GM18505 (cell line): ENCODE results near the gene BST1.
"Not testable (repeated sequence)": the region's sequence is repeated elsewhere in the genome, so short reads cannot be mapped to it uniquely, and the experiment has no call there.

Experiments
- ATAC-seq: cut with Tn5 transposase; IDR thresholded peaks from one replicate; pipeline ENCODE4 v1.9.1; 2021; ENCODE audit not compliant: unreplicated experiment
- POLR2A ChIP-seq: IDR thresholded peaks from 4 replicates; pipeline ENCODE4 v1.6.1; 2011; ENCODE audit warnings: borderline replicate concordance; ENCODE audit not compliant: insufficient read depth, insufficient read length; ENCODE audit errors: extremely low read depth

The BST1 gene

DNA sequence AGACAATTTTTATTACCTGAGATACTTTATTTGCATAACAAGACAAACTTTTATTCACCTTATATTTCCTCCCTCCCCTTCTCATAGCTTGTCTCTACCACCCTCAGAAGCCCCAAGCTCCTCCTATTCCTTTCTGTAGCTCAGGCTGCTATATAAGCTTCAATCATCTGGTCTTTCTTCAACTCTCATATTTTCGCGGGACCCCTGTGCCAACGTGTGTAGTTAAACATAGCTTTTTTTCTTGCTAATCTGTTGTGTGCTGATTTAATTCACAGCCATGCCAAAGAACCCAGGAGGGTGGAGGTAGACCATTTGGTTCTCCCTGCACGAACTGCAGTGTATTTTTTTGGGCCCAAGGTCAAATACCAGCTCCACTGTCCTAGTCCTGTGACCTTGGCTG lies 54.2 kb downstream of the BST1 start:
- ATAC-seq: no peak
- no peak for TF ChIP-seq POLR2A

DNA sequence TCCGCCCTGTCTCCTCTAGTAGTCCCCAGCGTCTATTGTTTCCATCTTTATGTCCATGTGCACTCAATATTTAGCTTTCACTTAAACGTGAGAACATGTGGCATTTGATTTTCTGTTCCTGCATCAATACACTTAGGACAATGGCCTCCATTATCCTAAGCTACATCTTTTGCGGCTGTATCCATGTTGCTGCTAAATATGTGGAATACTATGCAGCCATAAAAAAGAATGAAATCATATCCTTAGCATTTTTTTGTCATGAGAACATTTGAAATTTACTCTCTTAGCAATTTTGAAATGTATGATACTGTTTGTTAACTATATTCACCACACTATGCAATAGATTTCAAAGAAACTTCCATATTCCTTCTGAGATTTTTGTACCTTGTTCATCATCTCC lies 55.4 kb downstream of the BST1 start:
- no peak for ATAC-seq
- no peak for TF ChIP-seq POLR2A

DNA sequence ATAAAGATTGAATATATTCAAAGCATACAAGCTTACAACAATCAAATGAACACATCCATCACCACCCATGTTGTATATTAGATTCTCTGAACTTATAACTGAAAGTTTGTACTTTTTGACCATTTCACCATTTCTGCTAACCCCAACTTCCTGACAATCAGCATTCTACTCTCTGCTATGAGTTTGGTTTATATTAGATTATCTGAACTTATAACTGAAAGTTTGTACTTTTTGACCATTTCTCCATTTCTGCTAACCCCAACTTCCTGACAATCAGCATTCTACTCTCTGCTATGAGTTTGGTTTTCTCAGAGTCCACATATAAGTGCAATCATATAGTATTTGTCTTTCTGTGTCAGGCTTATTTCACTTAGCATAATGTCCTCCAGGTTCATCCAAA lies 59.6 kb downstream of the BST1 start:
- not testable (repeated sequence) for ATAC-seq

DNA sequence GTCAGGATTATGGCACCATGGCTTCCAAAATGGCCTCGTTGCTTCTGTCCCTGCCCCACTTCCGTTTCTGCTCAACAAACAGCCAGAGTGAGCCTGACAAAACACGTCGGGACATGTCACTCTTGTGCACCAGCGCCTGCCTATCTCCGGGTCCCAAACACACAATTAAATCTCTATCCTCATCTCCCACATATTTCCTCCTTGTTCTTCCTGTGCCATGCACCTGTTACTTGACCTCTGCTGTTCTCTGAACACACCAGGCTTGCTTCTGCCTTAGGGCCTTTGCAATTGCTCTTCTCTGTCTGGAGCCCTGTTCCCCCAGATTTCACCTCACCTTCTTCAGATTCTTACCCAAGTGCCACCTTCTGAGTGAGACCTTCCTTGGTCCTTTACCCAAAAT lies 62.5 kb downstream of the BST1 start:
- TF ChIP-seq POLR2A: no peak
- no peak for ATAC-seq

DNA sequence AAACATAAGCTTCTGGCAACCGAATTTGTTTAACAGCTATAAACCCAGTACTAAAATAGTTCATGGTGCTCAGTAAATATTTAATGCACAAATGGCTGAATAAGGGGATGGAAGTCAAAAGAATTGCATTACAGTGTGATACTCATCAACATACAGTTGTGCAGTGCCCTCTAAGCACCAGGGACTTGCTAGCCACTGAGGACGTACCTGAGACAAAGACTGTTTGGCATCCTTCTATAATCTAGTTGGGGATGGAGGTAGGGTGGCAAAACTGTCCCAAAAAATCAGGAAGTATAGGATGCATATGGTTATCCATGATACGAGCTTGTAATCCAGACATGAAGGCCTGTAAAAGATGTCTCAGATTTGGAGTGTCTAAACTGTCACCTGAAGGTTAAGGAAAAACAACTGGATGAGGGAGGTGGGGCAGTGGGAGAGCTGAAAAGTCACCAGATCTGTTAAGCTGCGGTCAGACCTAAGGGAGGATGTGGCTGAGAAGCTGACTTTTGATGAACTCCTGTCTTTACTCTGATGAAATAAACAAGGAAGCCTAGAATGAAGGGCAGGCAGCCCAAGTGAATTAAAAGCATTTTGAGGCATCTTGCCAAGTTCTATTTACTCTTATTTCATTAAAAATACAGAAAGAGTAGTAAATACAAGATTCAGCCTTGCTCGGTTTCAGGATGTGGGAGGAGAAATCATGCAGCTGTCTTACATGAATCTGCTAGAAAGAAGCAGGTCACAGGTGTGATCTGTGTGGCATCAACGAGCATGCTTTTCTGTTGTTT lies 63.2 kb downstream of the BST1 start:
- TF ChIP-seq POLR2A: no peak
- no peak for ATAC-seq

DNA sequence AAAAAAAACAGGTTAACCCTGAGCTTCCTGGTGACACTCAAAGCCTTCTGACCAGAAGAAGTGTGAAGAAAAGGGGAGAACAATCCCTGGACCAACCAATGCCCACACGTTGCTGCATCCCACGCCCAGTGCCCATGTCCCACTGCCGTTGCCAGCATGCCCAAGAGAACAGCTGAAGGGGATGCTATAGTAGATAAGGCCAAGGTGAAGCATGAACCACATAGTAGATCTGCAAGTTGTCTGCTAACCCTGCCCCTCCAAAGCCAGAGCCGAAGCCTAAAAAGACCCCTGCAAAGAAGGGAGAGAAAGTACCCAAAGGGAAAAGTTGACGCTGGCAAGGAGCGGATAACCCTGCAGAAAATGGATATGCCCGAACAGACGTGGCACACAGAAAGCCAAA lies 64.0 kb downstream of the BST1 start:
- no peak for TF ChIP-seq POLR2A
- no peak for ATAC-seq

DNA sequence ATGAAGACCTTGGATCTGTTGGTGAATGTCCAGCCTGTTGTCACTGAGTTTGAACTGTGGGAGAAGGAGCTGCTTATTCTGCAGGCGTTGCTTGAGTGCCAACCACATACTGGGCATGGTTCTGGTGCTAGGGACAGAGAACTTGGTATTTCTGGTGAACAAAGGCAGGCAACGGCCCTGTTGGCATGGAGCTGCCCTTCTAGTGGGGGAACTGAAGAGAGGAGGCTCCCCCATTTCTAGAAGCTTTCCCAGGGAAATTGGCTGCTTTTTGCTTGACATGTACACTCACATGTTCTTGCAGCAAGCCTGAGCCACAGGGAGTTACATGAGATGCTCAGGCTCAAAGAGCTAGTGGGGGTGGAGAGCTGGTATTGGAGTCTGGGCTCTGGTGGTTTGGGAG lies 66.3 kb downstream of the BST1 start:
- TF ChIP-seq POLR2A: no peak
- no peak for ATAC-seq

DNA sequence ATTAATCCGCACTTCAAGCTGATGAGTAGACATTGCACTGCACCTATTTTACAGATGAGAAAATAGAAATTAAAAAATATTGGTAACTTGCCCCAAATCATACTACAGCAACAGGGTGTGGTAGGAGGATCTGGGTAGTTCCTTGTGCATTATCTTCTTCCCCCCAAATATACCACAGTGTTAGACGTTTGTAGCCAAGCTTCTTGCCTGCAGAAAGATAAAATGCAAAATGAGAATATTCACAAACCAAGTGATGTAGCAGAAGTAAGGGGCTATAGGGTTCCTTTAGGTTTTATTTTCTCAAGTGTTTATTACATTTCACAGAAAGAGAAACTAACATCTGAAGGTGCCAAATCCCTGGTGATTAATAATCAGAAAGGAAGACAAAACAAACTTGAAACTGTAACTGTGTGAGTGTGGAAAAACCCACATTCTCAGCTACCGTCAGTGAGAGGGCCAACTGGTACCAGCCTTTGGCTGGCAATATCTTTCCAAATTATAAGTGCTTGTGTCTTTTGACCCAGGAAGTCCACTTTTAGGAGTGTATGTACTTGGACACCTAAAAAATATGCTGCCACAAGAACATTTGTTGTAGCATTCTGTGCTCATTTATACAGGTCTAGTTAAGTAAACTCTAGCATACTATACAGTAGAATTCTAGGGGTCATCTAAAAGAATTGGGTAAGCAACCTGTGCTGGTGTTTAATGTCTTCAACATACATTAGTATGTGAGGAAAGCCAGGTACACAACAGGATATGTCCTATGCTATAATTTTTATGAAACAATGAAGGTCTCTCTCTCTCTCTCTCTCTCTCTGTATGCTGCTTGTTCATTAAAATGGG lies 68.6 kb downstream of the BST1 start:
- no peak for TF ChIP-seq POLR2A
- peak; percentile 80 for ATAC-seq

DNA sequence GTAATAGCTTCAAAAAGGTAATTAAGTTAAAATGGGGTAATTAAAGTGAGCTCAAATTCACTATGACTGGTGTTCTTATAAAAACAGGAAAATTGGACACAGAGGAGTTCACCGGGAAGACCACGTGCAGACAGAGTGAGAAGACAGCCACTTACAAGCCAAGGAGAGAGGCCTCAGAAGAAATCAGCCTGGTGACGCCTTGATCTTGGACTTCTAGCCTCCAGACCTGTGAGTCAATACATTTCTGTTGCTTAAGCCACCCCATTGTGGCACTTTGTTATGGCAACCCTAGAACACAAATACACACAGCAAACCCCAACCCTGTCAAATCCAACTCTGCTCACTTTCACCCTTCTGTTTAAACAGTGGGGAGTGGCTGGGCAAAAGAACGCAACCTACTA lies 71.2 kb downstream of the BST1 start:
- TF ChIP-seq POLR2A: no peak
- no peak for ATAC-seq

DNA sequence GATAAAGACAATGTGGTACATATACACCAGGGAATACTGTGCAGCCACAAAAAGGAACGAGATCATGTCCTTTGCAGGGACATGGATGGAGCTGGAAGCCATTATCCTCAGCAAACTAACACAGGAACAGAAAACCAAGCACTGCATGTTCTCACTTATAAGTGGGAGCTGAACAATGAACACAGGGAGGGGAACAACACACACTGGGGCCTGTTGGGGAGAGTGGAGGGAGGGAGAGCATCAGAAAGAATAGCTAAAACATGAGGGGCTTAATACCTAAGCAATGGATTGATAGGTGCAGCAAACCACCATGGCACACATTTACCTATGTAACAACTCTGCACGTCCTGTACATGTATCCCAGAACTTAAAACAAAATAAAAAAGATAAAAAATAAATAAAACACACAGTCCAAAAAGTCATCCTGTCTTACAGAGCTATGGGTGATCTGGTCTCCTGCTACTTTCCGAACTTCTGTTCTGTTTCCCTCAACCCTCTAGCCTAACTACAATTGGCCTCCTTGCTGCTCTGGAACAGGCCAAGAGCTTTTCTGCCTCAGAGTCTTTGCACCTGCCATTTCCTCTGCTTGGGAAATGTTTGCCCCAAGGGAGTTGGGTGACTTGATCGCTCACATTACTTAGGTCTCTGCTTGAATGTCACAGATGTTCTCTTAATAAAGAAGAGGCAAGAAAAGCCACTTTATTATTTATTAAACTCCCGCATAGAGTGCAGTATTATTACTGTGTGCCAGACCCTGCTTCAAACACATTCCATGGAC lies 74.2 kb downstream of the BST1 start:
- TF ChIP-seq POLR2A: no peak
- ATAC-seq: no peak

DNA sequence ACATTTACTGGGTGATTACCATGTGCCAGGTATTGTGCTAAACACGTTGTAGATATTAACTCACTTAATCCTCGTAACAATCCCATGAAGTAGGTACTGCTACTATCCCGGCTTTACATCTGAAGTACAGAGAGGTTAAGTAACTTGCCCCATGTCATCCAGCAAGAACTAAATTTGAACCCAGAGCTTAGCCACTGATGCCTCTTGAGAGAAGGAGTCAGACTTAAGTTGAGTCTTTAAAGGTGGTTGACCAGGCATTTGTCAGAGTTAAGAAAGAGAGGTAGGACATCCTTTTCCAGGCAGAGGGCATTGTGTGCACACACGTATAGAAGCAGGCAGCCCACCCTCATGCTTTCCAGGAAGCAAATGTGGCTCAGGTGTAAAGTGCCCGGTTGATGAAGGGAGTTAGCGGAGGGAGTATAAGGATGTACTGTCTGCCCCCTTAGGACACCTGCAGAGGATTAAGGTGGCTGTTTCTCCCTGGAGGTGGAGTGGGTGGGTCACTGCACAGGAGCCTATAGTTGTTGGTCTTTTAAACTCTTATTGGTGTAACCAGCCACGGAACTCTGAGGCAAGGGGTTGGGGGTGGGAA lies 74.9 kb downstream of the BST1 start:
- ATAC-seq: no peak
- TF ChIP-seq POLR2A: no peak

DNA sequence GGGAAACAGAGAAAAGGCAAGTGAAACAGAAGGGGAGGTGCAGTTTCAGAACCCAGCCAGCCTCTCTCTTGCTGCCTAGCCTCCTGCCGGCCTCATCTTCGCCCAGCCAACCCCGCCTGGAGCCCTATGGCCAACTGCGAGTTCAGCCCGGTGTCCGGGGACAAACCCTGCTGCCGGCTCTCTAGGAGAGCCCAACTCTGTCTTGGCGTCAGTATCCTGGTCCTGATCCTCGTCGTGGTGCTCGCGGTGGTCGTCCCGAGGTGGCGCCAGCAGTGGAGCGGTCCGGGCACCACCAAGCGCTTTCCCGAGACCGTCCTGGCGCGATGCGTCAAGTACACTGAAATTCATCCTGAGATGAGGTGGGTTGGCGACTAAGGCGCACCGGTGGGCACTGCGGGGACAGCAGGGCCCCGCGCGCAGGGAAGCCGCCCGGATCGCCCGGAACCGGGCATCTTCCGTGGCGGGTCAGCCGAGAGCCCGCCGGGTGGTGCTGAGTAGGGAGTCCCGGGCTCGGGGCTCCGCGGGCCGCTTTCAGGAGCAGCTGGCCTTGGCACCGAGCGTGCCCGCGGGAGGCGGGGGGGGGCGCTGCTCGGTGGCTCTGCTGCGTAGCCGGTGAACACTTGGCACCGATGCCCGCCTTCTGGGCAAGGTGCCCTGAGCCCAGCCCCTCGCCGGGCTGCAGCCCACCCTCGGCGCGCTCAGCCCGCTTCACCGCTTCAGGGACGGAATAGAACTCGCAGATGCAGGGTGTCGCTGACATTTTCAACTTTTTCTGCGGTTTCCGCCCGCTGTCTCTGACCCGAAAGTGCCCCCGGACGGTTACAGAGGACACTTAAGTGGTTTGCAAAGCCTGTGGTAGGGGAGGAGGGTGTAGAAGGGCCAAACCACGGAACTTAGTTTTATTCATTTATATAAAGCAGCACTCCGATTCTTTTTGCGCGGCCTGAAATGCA lies 75.7 kb downstream of the BST1 start, which contains the start of gene CD38:
Gene CD38 (plus strand): TSS at position 40 of the 953 bp plus-strand sequence. CDS start 87 bp downstream, at position 127.
- peak; percentile 74 for ATAC-seq
- TF ChIP-seq POLR2A: peak; percentile 59
